GM21529 (cell line): ENCODE data around the gene GPR183.

Experiments
- ATAC-seq: cut with Tn5 transposase; IDR thresholded peaks from one replicate; pipeline ENCODE4 v1.9.1; 2021; ENCODE audit not compliant: unreplicated experiment

Gene GPR183

GRCh38 chr13:99313501-99313900 lies 6.3 kb upstream of the GPR183 start:
- ATAC-seq: no peak

DNA sequence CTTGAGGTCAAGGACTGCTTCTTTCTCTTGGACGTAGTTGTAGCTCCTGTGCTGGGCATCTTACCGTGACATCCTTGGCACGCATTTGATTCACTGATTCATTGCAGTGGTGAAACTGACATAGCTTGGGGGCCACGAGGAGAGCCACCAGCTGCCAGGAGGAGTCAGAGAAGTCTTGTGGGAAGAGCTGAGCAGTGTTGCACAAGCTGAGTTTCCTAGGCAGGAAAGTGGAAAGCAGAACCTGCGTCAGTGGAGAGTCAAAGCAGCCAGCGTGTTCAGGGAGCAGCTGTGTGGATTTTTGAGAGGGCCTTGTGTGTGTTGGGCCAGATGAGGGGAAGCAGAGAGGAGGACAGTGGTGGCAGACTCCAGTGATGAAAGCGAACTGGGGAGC lies 5.3 kb upstream of the GPR183 start:
- no peak for ATAC-seq

DNA sequence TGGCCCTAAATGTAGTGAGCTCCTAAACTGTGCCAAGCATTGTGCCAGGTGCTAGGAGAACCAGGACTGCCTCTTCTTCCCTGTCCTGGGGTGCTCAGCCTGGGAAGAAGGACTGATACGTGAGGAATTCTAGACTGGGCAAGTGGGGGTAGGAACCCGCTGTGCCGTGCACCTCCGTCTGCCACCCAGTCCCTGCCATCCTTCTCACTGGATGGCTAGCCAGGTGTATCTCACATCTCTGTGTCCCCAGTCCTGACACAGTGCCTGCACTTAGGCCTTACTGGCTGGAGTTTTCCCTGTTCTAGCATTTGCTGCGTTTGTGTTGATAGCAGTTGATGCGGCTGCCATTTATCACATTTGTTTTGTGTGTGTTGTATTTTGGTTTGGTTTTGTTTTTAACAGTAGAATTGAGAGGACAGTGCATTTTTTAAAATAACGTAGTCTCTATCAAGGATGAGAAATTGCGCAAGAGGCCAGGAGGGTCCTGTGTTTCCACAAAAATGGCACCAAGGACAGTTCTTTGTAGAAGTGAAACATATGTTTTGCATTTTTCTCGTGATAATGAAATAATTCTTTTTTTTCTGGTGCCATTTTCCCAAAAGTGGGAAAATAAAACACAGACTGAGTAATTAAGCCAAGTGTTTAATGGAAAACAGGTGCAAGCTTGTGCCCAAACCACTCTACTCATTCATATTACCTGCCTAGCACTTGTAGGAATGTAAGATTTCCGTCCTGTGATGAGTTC lies 4.7 kb upstream of the GPR183 start:
- no peak for ATAC-seq

- ATAC-seq: no peak
Observed at GRCh38 chr13:99311137-99311536, 3.9 kb upstream of the GPR183 start.

DNA sequence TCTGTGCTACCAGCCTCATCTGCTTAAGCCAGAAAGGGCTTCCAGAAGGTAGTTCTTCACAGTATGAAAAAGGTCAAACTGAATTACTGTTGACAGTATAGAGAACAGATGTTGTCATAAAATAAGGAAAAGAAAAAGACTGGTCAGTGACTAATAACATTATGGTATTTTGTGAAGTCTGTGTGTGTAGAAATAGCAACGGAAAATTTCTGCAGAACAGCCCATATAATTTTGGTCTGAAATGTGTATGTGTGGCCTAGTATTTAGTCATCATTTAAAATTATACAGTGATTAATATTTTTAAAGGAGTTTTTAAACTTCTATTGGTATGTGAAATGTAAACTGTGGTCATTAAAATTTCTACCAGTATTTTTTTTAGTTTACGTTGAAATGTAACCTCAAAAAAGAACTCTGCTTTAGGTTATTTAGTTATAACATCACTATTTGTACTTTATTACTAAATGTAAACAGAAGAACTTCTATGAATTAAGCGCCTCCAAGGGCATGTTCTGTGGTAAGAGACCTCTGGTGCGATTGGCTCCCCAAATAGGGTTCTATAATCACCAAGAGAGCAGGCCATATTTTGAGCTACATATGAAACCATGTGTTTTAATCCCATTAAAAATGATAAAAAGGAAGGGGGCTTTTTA lies 3.3 kb upstream of the GPR183 start:
- ATAC-seq: peak; percentile 42

DNA sequence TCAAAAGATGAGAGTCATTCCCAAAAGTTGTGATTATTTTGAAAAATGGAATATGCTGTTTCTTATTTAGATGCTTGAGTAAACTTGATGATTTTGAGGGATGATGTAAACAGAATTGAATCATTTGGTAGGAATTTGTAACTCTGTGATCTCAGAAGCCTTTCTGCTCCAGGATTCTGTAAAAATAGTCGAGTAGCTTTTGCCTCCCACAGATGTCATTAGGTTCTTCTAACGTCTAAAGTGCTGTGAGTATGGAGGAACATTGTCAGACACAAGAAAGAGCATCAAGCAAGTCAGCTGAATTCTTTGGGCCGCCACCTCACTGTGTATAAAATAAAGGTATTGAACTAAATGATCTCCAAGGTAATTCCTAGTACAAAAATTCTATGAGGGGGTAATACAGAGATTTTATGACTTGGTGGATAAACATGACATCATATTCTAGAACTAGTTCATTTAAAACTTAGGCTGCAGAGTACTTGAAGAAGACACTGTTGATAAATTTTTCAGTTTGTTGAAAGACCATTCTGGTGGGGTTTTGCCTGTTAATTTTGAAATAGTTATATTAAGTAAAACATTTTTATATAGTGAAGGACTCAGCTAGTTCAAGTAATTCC lies 1.4 kb upstream of the GPR183 start:
- ATAC-seq: no peak

- ATAC-seq: peak; percentile 55
Observed at GRCh38 chr13:99307648-99308339, 595 bp upstream of the GPR183 start.

DNA sequence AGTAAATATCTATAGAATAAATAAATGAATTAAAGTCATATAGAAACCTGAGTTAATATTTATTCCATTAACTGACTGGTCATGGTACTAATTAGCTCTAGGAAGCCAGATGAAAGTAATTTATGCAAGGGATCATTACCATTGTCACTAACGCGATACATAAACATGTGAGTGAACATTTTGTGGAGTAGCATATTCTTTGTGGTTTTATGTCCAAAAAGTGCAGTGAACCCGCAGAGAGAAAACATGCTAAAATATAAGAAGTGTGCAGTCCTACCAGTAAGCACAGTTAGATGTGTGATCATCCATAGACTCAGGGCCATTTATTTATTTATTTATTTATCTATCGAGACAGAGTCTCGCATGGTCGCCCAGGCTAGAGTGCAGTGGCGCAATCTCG lies 1.6 kb downstream of the GPR183 start:
- no peak for ATAC-seq

- ATAC-seq: no peak
Observed at GRCh38 chr13:99305158-99305557, 2.0 kb downstream of the GPR183 start.

DNA sequence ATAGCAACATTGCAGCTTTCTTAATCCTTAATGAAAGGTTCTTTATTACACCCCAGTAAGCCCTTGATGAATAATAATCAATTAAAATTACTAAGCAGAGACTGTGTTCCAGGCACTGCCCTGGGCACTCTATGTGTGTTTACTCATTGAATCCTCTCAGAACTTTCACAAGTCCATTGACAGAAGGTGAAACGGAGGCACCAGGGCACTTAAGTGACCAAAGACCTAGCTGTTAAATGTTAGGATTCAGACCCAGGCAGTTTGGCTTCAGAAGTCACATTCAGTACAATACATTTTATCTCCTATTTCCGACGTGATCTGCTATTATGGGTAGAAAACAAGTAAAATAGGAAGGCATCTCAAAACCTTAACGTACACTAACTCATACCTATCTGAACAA lies 2.7 kb downstream of the GPR183 start:
- ATAC-seq: no peak

DNA sequence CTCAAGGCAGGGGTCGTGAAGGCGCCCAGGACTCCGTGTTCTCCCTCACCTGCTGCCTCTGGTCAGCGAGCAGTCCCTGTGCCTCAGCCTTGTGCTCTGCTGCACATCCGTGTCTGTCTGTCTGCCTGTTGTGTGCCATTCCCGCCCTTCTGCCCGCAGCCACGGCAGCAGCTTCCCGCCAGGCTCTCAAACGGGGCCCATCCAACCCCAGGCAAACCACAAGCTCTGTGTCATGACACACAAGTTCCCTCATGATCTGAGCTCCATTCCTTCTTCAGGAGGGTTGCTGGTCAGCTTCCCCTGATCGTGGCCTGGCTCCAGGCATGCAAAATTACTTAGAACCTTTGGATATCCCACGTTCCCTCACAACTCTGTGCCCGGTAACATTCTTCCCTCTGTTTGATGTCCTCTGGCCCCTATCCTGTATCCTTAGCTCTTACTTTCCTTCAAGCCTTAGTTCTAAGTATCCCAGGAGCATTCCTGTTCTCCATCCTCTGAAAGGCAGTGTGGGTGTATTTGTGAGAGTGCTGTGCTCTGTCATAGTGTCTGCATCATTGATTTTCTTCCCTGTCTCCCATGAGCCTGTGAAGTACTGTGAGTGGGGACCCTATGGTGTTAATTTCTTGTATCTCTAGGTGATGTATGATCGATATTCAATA lies 3.2 kb downstream of the GPR183 start:
- ATAC-seq: no peak

- ATAC-seq: no peak
Observed at GRCh38 chr13:99302637-99303505, 4.3 kb downstream of the GPR183 start.

DNA sequence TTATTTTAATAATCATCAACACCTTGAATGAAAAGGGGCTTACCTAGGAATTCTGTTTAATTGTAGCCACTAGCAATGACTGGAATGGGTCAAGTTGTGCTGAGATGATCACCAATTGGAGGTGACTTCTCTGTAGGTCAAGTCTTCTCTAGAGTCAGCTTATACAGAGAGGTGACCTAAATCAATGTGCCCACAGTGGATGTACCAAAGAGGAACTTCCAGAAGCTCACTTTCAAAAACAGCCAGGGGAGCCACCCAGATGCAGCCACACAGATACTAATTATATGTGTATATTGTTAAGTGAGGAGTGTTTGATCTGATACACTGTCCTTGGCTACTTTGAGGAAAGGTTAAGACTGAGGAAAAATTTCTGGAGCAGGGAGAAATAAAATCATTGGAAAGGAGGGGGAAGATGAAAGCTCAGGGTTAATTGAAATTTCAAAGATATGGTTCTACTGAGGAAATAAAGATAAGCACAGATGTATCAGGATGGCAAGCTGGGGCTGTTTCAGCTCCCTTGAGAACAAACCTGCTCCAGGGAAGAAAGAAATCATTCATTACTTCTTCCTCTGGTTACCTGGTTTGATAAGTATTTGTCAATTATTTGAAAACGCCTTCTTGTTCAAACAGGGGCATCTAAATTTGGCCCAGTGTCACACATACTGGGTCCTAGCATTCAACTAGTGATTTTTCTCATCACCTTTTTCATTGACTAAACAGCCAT lies 5.1 kb downstream of the GPR183 start:
- ATAC-seq: no peak

- no peak for ATAC-seq
Observed at GRCh38 chr13:99301056-99301838, 6.0 kb downstream of the GPR183 start.

GRCh38 chr13:99299920-99300341 lies 7.3 kb downstream of the GPR183 start:
- ATAC-seq: no peak

DNA sequence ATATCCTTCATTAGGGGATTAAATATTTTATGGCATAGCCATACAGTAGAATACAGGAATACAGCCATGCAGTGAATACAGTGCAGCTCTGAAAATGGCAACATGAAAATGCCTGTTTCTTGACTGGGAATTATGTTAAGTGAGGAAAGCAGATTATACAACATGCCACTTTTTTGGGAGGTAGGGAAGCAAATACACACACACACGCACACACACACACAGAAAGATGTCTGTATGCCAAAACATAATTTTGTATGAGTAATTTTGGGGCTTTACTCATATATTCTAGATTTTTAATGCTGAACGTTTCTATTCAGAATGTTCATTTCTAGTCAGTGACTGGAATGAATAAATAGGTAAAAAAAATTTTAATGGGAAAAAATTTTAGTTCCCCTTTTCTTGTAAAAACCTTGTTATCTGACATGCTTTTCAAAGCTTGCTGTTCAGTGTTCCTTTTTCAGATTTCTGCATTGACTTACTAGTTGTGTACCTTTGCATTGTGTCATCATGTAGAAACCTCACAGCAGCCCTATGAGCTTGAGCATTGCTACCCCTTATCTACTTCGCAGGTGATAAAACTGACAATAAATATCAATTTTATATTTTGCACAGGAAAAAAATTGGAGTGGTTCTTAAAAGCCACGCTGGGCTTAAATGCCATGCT lies 7.8 kb downstream of the GPR183 start:
- no peak for ATAC-seq

DNA sequence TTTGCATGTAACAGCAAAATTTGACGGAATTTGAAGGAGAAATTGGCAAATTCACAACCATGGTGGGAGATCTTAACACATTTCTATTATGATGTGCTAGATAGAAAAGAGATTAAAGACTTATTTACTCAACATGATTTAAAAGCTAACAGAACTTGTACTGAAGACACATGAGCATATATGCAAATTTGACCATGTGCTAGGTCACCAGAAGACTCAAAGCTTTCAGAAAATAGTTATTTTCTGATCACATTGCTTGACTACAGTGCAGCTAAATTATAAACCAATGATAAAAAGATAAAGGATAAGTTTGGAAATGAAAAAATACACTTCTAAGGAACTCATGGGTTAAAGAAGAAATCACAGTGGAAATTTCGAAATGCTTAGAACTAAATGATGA lies 9.1 kb downstream of the GPR183 start:
- no peak for ATAC-seq

- no peak for ATAC-seq
Observed at GRCh38 chr13:99297331-99297730, 9.9 kb downstream of the GPR183 start.
